ENCODE measurements around the gene PCDHB9.

DNA sequence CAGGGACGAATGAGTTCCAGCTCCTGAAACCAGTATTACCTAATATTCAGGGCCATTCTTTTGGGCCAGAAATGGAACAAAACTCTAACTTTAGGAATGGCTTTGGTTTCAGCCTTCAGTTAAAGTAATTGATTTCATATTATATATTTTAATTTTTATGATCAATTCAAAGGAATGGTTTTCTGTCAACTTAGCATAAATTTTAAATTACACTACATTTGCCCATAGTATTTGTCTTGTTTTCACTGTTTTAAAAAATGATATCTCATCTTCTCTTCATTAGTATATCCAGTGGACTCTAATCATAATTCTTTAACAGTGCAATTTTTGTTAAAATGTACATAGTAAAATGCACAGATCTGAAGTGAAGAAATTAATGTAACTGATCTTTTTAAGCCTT lies 6.6 kb upstream of the PCDHB9 start:
- TF ChIP-seq, protein P1, sequence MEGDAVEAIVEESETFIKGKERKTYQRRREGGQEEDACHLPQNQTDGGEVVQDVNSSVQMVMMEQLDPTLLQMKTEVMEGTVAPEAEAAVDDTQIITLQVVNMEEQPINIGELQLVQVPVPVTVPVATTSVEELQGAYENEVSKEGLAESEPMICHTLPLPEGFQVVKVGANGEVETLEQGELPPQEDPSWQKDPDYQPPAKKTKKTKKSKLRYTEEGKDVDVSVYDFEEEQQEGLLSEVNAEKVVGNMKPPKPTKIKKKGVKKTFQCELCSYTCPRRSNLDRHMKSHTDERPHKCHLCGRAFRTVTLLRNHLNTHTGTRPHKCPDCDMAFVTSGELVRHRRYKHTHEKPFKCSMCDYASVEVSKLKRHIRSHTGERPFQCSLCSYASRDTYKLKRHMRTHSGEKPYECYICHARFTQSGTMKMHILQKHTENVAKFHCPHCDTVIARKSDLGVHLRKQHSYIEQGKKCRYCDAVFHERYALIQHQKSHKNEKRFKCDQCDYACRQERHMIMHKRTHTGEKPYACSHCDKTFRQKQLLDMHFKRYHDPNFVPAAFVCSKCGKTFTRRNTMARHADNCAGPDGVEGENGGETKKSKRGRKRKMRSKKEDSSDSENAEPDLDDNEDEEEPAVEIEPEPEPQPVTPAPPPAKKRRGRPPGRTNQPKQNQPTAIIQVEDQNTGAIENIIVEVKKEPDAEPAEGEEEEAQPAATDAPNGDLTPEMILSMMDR (IDR thresholded peaks at IDR 0.05), result no peak
- TF ChIP-seq POLR2A (IDR thresholded peaks at IDR 0.05), result no peak

Data from vagina (tissue), 2 donors.